Psoas muscle (tissue), 8 donors: ENCODE results near the gene ASIC3. TPM values are rescaled to one million over a fixed set of nuclear protein-coding genes. Genes with fewer than 3 reads are reported as not detected.
A peak's percentile ranks its signal among the peaks of the same experiment; 100 is the strongest.

Source experiments
- ATAC-seq, 4 donors: fragments of 200-7000 bp; cut with Tn5 transposase; one replicate each; pipeline ENCODE4 v1.9.1; 2020; ENCODE audit warnings: moderate library complexity in 3 of 4, mild to moderate bottlenecking in 2 of 4
- DNase-seq, 2 donors: peaks; one replicate each; pipeline ENCODE4 v3.0.0-alpha.2; 2020
- H3K27ac ChIP-seq: fragments of 200-600 bp; one replicate; pipeline ENCODE4 v1.8.0; 2022
- H3K27me3 ChIP-seq, 3 donors: fragments of 200-600 bp in 1 of 3; one replicate each; pipeline versions ENCODE4 v1.6.1 to v1.8.0; 2013 to 2022; ENCODE audit warnings: low read length in 2 of 3, mild to moderate bottlenecking in 2 of 3, moderate library complexity in 1 of 3; ENCODE audit not compliant: insufficient read depth in 3 of 3
- H3K36me3 ChIP-seq, 2 donors: fragments of 200-600 bp in 1 of 2; one replicate each; pipeline versions ENCODE4 v1.6.1 to v1.8.0; 2013 to 2022; ENCODE audit warnings: low read depth in 1 of 2, mild to moderate bottlenecking in 1 of 2, moderate library complexity in 1 of 2; ENCODE audit not compliant: insufficient read depth in 1 of 2
- H3K4me1 ChIP-seq: fragments of 200-600 bp; one replicate; pipeline ENCODE4 v1.8.0; 2022
- H3K4me3 ChIP-seq: fragments of 200-600 bp; one replicate; pipeline ENCODE4 v1.8.0; 2022; ENCODE audit warnings: mild to moderate bottlenecking
- H3K9me3 ChIP-seq: fragments of 200-600 bp; one replicate; pipeline ENCODE4 v1.8.0; 2022
- WGBS, 3 donors: extraction: QIAGEN DNeasy Blood & Tissue Kit; methylation state at CpG; one replicate each; pipeline versions ENCODE4 v1.1.6 to v1.1.7; 2013; 5-methylcytosine and 5-hydroxymethylcytosine counted together
- intact Hi-C, 2 donors: fragments of 100-400 bp; cut with DNase I; formaldehyde crosslinking; loops; one replicate each; pipeline versions ENCODE4 v1.11.0 to v1.14.2; 2022
- polyA plus RNA-seq, 3 donors: library from polyadenylated mRNA; stranded (reverse); fragments of 200-250 nt; gene quantifications; one replicate each; pipeline ENCODE4 v1.2.3, GENCODE V29; 2013
- total RNA-seq, 4 donors: library from RNA; stranded (reverse); fragmentation: NEBNext Ultra II Directional in 2 of 4; extraction: Animal tissue kit (Norgen Biotek cat#: 25700) in 2 of 4; gene quantifications; one replicate each; pipeline versions ENCODE4 v1.2.1 to v1.2.4, GENCODE V29; 2021 to 2023
- TF ChIP-seq, protein P1 (sequence below): fragments of 200-600 bp; IDR thresholded peaks from one replicate; pipeline ENCODE4 v1.8.0; 2022; ENCODE audit warnings: antibody characterized with exemption
- donor health status: healthy with polysubstance abuse.
- donor health status: DM: no; HTN: no; CAD: no; lungs with moderate emphysema.
- donor health status: Bipolar disorder and iron deficiency.
- donor health status: healthy.
- donor health status: DM: yes; HTN: yes; CAD: no.
- donor health status: DM: no; HTN: no; CAD: no.
- donor health status: DM: no; HTN: no; CAD: no.
- donor health status: DM: yes; HTN: yes; CAD: no.

The ASIC3 gene
- total and polyA plus RNA-seq, 7 donors, result 1.8 to 6.2 (median 3.0) TPM

DNA sequence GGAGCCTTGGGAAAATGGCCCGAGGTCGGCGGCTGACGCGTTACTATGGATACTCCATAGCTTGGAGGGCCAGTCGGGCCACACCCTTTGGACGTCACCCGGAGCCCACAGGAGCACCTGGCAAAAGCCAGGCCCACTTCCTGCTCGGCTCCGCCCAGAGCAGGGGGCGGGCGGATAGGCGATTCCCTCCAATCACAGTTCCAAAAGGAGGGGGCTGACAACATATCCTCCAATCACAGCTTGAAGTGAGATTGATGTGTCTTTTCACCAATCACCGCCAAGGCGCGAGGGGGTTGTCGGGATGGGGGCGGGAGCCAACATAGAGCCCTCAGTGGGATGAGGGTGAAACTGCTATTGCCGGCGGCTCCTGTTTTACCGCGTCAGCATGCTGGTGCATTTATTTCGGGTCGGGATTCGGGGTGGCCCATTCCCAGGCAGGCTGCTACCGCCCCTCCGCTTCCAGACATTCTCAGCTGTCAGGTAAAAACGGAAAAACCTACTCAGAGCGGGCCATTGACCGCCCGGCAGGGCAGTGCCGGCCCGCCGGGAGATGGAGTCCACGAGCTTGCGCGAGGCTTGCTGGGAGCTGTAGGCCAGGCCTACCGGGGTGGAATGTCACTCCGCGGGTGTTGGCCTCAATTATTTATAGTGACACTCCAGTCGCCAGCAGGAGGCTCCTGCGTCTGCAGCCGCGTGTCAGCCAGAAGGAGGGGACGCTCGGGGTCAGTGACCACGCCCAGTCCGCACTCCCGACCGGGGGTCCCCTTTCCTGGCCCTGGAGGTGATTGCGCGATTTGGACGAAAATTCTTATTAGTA is 20.0 kb upstream of the ASIC3 start, which contains the start of gene ABCB8:
TSS of gene ABCB8 (plus strand) at position 320 of the 817 bp plus-strand sequence. CDS start at position 386, 66 bp downstream.
- ATAC-seq, result peak; percentile 93 to 96 (median 94)
- WGBS, 3 donors, result 0 to 1% (median 0%) methylated on average over 53 of the region's 53 CpGs

GRCh38 chr7:151028948-151029501 is 19.3 kb upstream of the ASIC3 start:
- H3K27me3 ChIP-seq, result no peaks in the 10 kb centered on the region
- no peak for DNase-seq
- peak overlapping the region; percentile 88 for H3K27ac ChIP-seq
- peaks cover 9% of the 10 kb centered on the region for H3K4me1 ChIP-seq
- peak overlapping the region; percentile 82 for H3K4me3 ChIP-seq
- TF ChIP-seq, protein P1, sequence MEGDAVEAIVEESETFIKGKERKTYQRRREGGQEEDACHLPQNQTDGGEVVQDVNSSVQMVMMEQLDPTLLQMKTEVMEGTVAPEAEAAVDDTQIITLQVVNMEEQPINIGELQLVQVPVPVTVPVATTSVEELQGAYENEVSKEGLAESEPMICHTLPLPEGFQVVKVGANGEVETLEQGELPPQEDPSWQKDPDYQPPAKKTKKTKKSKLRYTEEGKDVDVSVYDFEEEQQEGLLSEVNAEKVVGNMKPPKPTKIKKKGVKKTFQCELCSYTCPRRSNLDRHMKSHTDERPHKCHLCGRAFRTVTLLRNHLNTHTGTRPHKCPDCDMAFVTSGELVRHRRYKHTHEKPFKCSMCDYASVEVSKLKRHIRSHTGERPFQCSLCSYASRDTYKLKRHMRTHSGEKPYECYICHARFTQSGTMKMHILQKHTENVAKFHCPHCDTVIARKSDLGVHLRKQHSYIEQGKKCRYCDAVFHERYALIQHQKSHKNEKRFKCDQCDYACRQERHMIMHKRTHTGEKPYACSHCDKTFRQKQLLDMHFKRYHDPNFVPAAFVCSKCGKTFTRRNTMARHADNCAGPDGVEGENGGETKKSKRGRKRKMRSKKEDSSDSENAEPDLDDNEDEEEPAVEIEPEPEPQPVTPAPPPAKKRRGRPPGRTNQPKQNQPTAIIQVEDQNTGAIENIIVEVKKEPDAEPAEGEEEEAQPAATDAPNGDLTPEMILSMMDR, result no peak
- no peaks in the 10 kb centered on the region for H3K9me3 ChIP-seq
- WGBS, 3 donors, result 34 to 45% (median 37%) methylated on average over 17 of the region's 17 CpGs
- intact Hi-C loops, result loop anchor here in 1 of 2 donors (5.0 kb wide), 1 partner anchor 83 kb away; no protein-coding TSS in a partner anchor
- peak in 2 of 4 donors; percentile 5 to 18 for ATAC-seq
- peaks cover 0 to 25% of the 10 kb centered on the region in 2 donors for H3K36me3 ChIP-seq

More for the DNA sequence above, 20.0 kb upstream of the ASIC3 start, which contains the start of gene ABCB8:
- Histone ChIP-seq H3K27ac (peak within 1 kb of the TSS; percentile 88), H3K9me3 (no peaks in the 10 kb centered on the region), H3K27me3 (no peaks in the 10 kb centered on the region), H3K36me3 (peaks cover 0 to 22% of the 10 kb centered on the region in 2 donors), H3K4me1 (peaks cover 9% of the 10 kb centered on the region), H3K4me3 (peak within 1 kb of the TSS; percentile 82)
- peak; percentile 96 to 98 for DNase-seq
- TF ChIP-seq, protein P1, result peak; percentile 47
- intact Hi-C loops, result loop anchor here in 1 of 2 donors (5.0 kb wide), 1 partner anchor 84 kb away; no protein-coding TSS in a partner anchor

GRCh38 chr7:151031011-151031410 is 17.3 kb upstream of the ASIC3 start:
- no peak overlapping the region for H3K4me3 ChIP-seq
- DNase-seq, result no peak
- peaks cover 22% of the 10 kb centered on the region for H3K4me1 ChIP-seq
- peaks cover under 1 to 42% of the 10 kb centered on the region in 2 donors for H3K36me3 ChIP-seq
- H3K27ac ChIP-seq, result no peak overlapping the region
- TF ChIP-seq, protein P1, result no peak
- WGBS, 3 donors, result 85 to 91% (median 87%) methylated on average over 4 of the region's 4 CpGs
- no peak for ATAC-seq
- intact Hi-C loops, result loop anchor here in 1 of 2 donors (5.0 kb wide), 1 partner anchor 81 kb away; no protein-coding TSS in a partner anchor
- H3K9me3 ChIP-seq, result no peaks in the 10 kb centered on the region
- H3K27me3 ChIP-seq, result no peaks in the 10 kb centered on the region

- peaks cover 6 to 61% of the 10 kb centered on the region in 2 donors for H3K36me3 ChIP-seq
- H3K27me3 ChIP-seq, result no peaks in the 10 kb centered on the region
- WGBS, 3 donors, result 86 to 91% (median 89%) methylated on average over 17 of the region's 17 CpGs
- intact Hi-C loops, result loop anchor here in 1 of 2 donors (5.0 kb wide), 1 partner anchor 79 kb away; no protein-coding TSS in a partner anchor
- no peak overlapping the region for H3K4me3 ChIP-seq
- H3K4me1 ChIP-seq, result peaks cover 22% of the 10 kb centered on the region
- H3K27ac ChIP-seq, result no peak overlapping the region
- no peak for ATAC-seq
- no peaks in the 10 kb centered on the region for H3K9me3 ChIP-seq
- TF ChIP-seq, protein P1, result no peak
- DNase-seq, result no peak
These were observed 15.1 kb upstream of the ASIC3 start for GRCh38 chr7:151032936-151033863.
